GOT3 (cell line): ENCODE measurements around the gene FANK1.
"Not testable (repeated sequence)": the region's sequence is repeated elsewhere in the genome, so short reads cannot be mapped to it uniquely, and the experiment has no call there.

ENCODE experiments used
- DNase-seq: peaks from one replicate; lab custom pipeline; 2025; ENCODE audit warnings: mixed read lengths; lab: John Stamatoyannopoulos, UW

Gene FANK1

GRCh38 chr10:125889441-125889840 is 6.9 kb upstream of the FANK1 start:
- DNase-seq = not testable (repeated sequence)

- DNase-seq = not testable (repeated sequence)
These were observed 4.0 kb upstream of the FANK1 start for GRCh38 chr10:125892402-125892801.

- DNase-seq = not testable (repeated sequence)
These were observed 2.2 kb upstream of the FANK1 start for GRCh38 chr10:125894176-125894575.

- DNase-seq = peak; percentile 11
These were observed 955 bp upstream of the FANK1 start for GRCh38 chr10:125895130-125896087.

GRCh38 chr10:125897317-125897716 is 953 bp downstream of the FANK1 start:
- DNase-seq = not testable (repeated sequence)

GRCh38 chr10:125900963-125901362 is 4.6 kb downstream of the FANK1 start:
- DNase-seq = not testable (repeated sequence)

GRCh38 chr10:125903135-125903640 is 6.8 kb downstream of the FANK1 start:
- not testable (repeated sequence) for DNase-seq

GRCh38 chr10:125905069-125905994 is 9.0 kb downstream of the FANK1 start:
- not testable (repeated sequence) for DNase-seq

- DNase-seq = not testable (repeated sequence)
These were observed 11.2 kb downstream of the FANK1 start for GRCh38 chr10:125907598-125907997.

GRCh38 chr10:125908813-125909212 is 12.4 kb downstream of the FANK1 start:
- DNase-seq = not testable (repeated sequence)

- not testable (repeated sequence) for DNase-seq
These were observed 13.1 kb downstream of the FANK1 start for GRCh38 chr10:125909491-125909890.

GRCh38 chr10:125911145-125911544 is 14.8 kb downstream of the FANK1 start:
- no peak for DNase-seq

GRCh38 chr10:125911990-125912389 is 15.6 kb downstream of the FANK1 start:
- no peak for DNase-seq

GRCh38 chr10:125913277-125913676 is 16.9 kb downstream of the FANK1 start:
- DNase-seq = not testable (repeated sequence)

- no peak for DNase-seq
These were observed 20.6 kb downstream of the FANK1 start for GRCh38 chr10:125916977-125917376.

- DNase-seq = not testable (repeated sequence)
These were observed 21.5 kb downstream of the FANK1 start for GRCh38 chr10:125917704-125918361.

- DNase-seq = not testable (repeated sequence)
These were observed 25.4 kb downstream of the FANK1 start for GRCh38 chr10:125921643-125922306.

- no peak for DNase-seq
These were observed 29.0 kb downstream of the FANK1 start for GRCh38 chr10:125925262-125925834.

- DNase-seq = no peak
These were observed 29.9 kb downstream of the FANK1 start for GRCh38 chr10:125926247-125926646.

- not testable (repeated sequence) for DNase-seq
These were observed 30.9 kb downstream of the FANK1 start for GRCh38 chr10:125927265-125927664.
